ENCODE data around the gene KCNH1.

Gene KCNH1

DNA sequence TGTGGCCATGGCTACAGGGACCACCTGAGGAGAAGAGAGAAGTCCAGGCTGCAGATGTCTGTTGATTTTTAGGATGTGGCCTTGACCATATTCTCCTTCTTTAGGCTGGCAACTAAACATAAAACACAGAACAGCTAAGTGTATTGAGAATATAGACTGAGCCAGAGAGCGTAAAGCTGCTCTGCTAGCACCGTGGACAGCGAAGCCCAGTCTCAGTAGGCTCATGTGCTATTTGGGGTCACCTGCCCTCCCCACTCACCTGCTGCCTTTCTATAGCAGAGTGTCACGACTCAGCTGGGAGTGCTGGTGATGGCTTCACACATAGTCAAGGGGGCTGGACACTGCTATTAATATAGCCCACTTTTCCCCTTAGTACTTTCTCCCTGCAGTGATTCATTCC is 278.5 kb downstream of the KCNH1 start:
- no peak for DNase-seq

DNA sequence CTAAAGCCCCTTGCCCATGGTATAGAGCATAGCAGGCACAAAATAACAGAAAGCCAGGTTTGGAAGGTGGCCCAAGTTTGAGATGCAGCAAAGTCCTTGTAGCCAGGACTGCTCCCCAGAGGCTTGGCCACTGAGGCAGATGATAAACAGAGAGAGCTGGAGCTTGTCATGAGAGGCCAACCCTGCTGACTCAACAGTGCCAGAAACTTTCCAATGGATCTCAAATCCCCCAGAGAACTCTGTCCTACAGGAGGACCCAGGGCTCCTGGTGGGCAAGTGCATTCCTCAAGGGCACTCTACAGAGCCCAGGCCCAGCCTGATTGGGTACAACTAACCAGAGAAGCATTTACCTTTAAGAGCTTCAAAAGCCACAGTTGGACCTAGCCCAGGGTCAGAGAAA is 280.7 kb downstream of the KCNH1 start:
- DNase-seq = no peak

- DNase-seq = no peak
These were observed 283.4 kb downstream of the KCNH1 start for GRCh38 chr1:210850556-210850955.

DNA sequence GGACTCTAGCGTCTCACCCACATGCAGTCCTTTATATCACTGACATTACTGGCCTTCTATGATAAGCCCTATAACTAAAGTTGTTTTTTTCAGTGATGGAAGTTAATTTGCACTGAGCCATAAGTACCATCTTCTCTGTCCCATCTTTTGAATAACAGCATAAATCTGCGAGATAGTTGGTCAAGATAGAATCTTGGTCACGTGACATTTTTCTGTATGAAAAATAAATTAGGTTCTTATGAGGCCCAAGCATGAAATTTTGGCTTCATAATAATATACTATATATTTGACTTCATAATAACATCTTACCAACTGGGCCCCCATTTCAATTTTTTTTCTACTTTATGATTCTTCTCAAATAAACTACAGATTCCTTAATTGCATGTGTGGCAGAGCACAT is 285.5 kb downstream of the KCNH1 start:
- no peak for DNase-seq

GRCh38 chr1:210841926-210842625 is 291.9 kb downstream of the KCNH1 start:
- no peak for DNase-seq

DNA sequence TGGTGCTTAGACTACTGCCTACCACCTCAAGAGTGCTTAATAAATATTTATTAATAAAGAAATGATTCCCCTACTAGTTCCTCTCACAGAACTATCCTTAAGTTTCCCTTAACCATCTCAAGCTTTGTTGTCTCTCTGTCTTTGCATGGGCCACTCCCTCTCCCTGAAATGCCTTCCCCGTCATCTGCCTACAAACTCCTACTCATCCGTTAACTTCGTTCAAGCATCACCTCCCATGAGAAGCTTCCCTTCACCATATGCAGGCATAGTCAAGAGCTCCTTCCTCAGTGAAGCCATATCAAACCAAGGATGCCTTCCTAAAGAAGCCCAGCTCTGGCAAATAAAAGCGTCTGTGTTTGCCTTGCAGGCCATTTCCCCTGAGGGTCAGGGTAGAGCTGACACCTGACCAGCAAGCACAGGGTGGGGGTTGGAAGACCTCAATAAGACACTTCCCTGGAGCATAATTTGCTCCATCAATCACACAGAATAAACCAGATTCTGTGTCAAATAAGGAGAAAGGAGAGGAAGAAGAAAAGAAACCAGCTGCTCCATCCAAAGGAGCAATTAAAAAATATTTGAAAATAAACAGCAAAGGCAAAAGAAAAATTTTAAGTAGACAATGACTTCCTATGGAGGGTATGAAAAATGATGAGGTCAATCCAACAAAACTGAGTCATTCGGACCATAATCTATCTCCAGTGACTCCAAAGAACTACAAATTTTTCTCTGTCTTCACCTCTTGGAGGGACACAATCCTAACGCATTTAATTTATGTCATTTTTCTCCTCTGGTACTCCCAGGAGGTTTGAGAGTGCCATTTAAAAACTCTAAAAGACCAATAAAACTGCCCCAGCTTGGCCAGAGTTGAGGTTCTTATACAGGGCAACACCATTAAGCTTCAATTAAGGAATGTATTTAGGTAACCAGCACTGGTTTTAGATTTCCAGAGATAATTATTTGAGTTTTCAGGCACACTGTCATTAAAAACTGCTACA is 303.6 kb downstream of the KCNH1 start:
- DNase-seq = no peak

- no peak for DNase-seq
These were observed 304.9 kb downstream of the KCNH1 start for GRCh38 chr1:210828996-210829596.

DNA sequence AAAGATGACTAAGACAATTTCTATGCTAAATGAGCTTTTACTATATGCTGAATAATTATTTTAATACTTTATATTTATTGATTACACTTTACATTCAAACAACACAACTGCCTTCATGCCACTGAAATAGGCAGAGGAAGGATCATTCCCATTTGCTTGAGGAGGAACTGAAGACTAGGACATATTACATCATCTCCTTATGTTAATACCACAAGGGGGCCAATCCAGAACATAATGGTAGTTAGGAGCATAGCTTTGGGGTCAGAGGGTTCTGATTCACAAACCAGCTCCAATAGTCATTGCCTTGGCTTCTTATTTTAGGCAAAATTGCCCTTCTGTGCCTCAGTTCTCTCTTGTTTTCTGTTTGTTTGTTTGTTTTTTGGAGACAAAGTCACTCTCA is 306.5 kb downstream of the KCNH1 start:
- DNase-seq = no peak

DNA sequence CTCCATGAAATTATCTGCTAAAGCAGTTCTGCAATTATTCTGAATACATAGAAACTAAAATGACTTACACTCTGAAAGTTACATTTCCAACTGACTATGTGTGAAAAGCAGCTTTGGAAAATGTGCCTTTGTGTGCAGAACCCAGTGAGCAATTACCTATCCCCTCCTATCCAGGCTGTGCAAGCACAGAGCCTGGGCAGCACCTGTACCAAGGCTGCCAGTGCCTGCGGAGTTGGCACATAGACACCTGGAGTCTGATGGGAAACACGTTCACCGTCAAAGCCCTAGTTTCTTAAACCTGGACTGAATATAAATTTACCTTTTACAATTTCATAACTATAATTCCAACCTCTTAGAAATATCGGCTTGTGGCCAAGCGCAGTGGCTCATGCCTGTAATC is 307.3 kb downstream of the KCNH1 start:
- DNase-seq = no peak

DNA sequence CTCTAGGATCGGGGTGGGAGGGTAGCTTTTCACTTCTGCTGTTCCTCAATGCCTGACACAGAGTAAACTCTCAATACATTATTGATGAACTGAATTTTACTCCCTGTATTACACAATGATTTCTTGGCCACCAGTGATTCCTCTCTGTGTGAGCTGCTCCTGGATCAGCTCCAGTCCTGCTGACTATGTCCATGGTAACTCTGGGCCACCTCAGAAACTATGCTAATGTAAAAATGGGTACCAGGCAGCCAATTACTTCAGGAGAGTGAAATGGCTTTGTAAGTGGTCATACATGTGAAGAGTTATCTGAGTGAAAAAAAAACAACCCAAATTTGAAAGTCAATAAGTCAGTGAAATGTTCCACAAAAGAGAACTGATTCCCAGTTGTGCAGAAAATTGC is 311.0 kb downstream of the KCNH1 start:
- no peak for DNase-seq

- DNase-seq = no peak
These were observed 311.7 kb downstream of the KCNH1 start for GRCh38 chr1:210822241-210822640.

DNA sequence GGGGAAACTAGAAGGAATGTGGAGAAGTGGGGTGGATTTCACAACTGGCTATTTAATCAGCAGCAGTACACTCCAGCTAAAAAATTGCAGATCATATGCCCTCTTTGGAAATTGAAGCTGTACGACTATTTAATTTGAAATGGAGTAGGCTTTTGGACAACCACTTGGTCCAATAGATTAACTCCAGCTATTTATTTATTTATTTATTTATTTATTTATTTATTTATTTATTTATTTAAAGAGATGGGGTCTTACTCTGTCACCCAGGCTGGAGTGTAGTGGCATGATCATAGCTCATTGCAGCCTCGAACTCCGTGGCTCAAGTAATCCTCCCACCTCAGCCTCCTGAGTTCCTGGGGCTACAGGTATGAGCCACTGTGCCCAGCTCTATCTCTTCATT is 312.3 kb downstream of the KCNH1 start:
- no peak for DNase-seq

DNA sequence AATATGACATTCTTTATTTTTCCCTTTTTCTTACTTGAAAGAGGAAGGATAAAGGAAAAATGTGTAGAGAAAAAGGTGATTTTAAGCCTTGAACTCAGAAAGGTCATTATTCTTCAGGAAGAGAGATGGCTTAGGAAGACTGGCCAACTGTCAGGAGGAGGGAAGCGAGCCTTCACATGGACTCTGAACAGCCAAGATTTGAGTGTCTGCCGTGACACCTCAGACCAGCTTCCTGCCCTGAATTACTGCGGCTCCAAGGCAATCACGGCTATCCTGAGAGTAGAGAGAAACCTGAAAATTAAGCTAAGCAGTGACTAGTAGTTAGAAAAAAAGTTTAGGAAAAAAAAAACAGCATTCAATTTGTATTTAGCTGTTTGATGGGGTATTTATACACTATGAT is 314.7 kb downstream of the KCNH1 start:
- no peak for DNase-seq

DNA sequence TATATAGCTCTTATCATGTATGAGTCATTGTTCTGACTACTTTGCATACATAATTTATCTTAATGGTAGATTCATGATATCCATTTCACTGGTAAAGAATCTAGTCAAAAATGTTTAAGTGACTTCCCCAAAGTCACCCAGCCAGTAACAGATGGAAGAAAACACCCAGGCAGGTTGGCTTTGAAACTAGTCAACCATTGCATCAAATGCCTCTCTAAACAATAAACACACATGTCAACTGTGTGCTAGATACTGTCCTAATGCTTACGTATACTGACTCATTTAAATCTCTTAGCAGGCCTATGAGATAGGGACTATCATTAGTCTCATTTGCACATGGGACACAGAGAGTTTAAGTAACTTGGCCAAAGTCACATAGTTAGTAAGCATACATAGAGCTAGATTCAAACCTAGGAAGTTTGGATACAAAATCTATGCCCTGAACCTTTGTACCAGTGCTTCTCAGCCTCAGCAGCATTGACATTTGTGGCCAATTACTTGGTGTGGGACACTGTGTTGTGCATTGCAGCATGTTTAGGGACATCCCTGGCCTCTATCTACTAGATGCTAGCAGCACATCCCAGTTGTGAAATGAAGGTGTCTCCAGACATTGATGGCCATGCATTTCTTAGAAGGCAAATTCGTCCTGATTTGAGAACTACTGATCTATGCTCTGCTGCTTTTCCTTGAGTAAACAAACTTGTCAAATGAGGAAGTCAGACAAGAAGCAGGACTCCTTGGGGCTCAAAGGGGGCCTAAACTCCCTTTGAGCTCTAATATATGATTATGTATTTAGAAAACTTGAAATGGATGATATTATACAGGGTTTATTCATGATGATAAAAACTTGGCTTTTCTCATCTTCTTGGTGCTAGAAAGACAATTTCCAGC is 316.3 kb downstream of the KCNH1 start:
- no peak for DNase-seq

- no peak for DNase-seq
These were observed 318.1 kb downstream of the KCNH1 start for GRCh38 chr1:210815641-210816550.

GRCh38 chr1:210814382-210815123 is 319.4 kb downstream of the KCNH1 start:
- no peak for DNase-seq

- no peak for DNase-seq
These were observed 332.4 kb downstream of the KCNH1 start for GRCh38 chr1:210801501-210801900.

- DNase-seq = no peak
These were observed 333.2 kb downstream of the KCNH1 start for GRCh38 chr1:210800756-210801155.

DNA sequence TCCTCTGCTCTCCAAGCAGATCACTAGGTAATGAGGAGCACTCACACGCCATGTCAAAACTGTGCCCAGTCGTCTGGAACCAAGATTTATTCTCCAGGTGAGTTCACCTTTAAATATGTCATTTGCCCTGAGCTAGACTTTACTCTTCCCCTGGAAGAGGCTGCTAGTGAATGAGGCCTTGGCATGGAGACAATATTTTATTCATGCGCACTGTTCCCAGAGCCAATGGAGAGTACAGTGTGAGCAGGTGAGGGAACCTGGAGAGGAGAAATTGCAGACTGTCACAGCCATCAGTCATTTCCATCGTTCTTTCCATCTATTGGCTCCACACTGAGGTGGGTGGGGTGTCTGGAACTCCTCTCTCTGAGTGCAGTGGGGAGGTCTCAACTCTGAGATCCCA is 333.6 kb downstream of the KCNH1 start:
- DNase-seq = no peak

- no peak for DNase-seq
These were observed 336.5 kb downstream of the KCNH1 start for GRCh38 chr1:210797422-210797821.

GRCh38 chr1:210796421-210796820 is 337.5 kb downstream of the KCNH1 start:
- DNase-seq = no peak

All from right forelimb (tissue), 1 donor.